Thyroid gland (tissue), 4 donors: Measurements from ENCODE around the gene INSC. TPM values are rescaled to one million over a fixed set of nuclear protein-coding genes. Genes with fewer than 3 reads are reported as not detected.

Experiments used
- DNase-seq, 2 donors: peaks; one replicate each; pipeline ENCODE4 v3.0.0-alpha.2; 2019
- H3K27ac ChIP-seq, 3 donors: fragments of 200-600 bp; sonication (generic); 1 replicate in 2 of 3; 2 replicates in 1 of 3; pipeline ENCODE4 v1.5.1; 2016 to 2019; ENCODE audit warnings: mild to moderate bottlenecking in 1 of 3, moderate library complexity in 1 of 3
- H3K27me3 ChIP-seq: fragments of 200-600 bp; sonication (generic); one replicate; pipeline ENCODE4 v1.5.1; 2019
- H3K36me3 ChIP-seq, 2 donors: fragments of 200-600 bp; sonication (generic); one replicate each; pipeline ENCODE4 v1.5.1; 2016 to 2019
- H3K4me1 ChIP-seq, 2 donors: fragments of 200-600 bp; sonication (generic); one replicate each; pipeline ENCODE4 v1.5.1; 2017 to 2019
- H3K4me3 ChIP-seq, 3 donors: fragments of 200-600 bp; sonication (generic); replicated peaks in 1 of 3; 1 replicate in 2 of 3; 2 replicates in 1 of 3; pipeline ENCODE4 v1.5.1; 2016; ENCODE audit warnings: mild to moderate bottlenecking in 1 of 3
- H3K9me3 ChIP-seq: fragments of 200-600 bp; sonication (generic); one replicate; pipeline ENCODE4 v1.5.1; 2017
- CTCF ChIP-seq, 6 experiments: fragments of 200-600 bp in 3 of 6; fragments of 450-650 bp in 3 of 6; sonication (generic) in 3 of 6; IDR thresholded peaks; one replicate each; pipeline ENCODE4 v1.5.1; 2016 to 2019; ENCODE audit warnings: antibody characterized with exemption in 6 of 6, mild to moderate bottlenecking in 2 of 6, inconsistent platforms in 1 of 6, moderate library complexity in 1 of 6
- POLR2A ChIP-seq, 2 donors: fragments of 450-650 bp; IDR thresholded peaks; one replicate each; pipeline ENCODE4 v1.6.1; 2017; ENCODE audit warnings: antibody characterized with exemption in 2 of 2, mild to moderate bottlenecking in 2 of 2, moderate library complexity in 1 of 2
- WGBS, 2 donors: methylation state at CpG; one replicate each; pipeline ENCODE4 v1.1.5; 2017; 5-methylcytosine and 5-hydroxymethylcytosine counted together
- intact Hi-C: fragments of 100-400 bp; cut with DNase I; formaldehyde crosslinking; loops from one replicate; pipeline ENCODE4 v1.15.1; 2023
- total RNA-seq, 4 donors: library from RNA; depleted of rRNA; stranded (reverse); fragments of >200 nt; gene quantifications; one replicate each; pipeline ENCODE4 v1.2.3, GENCODE V29; 2016

INSC gene
- total RNA-seq, 4 donors from 2014 or later: 0.38 to 1.2 (median 0.54) TPM; not detected in 1

- Histone ChIP-seq H3K36me3 (no peaks in the 10 kb centered on the region), H3K27ac (no peak overlapping the region), H3K4me1 (no peaks in the 10 kb centered on the region), H3K27me3 (no peaks in the 10 kb centered on the region), H3K9me3 (no peaks in the 10 kb centered on the region), H3K4me3 (no peak overlapping the region)
- 89 to 93% methylated on average over 2 of the region's 2 CpGs for WGBS, 2 donors
- intact Hi-C loops: loop anchor here (5.0 kb wide), 1 partner anchor 99 kb away; no protein-coding TSS in a partner anchor
- DNase-seq: no peak
- no peak for TF ChIP-seq CTCF (IDR thresholded peaks at IDR 0.05)
- no peak for TF ChIP-seq POLR2A (IDR thresholded peaks at IDR 0.05)
Observed at GRCh38 chr11:15108592-15109130, 6.1 kb upstream of the INSC start.

- no peaks in the 10 kb centered on the region for H3K27me3 ChIP-seq
- TF ChIP-seq POLR2A (IDR thresholded peaks at IDR 0.05) (no peak), CTCF (IDR thresholded peaks at IDR 0.05) (no peak)
- H3K36me3 ChIP-seq: no peaks in the 10 kb centered on the region
- no peak for DNase-seq
- intact Hi-C loops: loop anchor here (5.0 kb wide), 1 partner anchor 98 kb away; no protein-coding TSS in a partner anchor
- H3K4me1 ChIP-seq: peaks cover 0 to 4% of the 10 kb centered on the region in 2 donors
- H3K9me3 ChIP-seq: no peaks in the 10 kb centered on the region
- H3K4me3 ChIP-seq: no peak overlapping the region
- 91 to 96% methylated on average over 2 of the region's 2 CpGs for WGBS, 2 donors
- no peak overlapping the region for H3K27ac ChIP-seq
Observed at GRCh38 chr11:15109602-15110001, 5.1 kb upstream of the INSC start.

DNA sequence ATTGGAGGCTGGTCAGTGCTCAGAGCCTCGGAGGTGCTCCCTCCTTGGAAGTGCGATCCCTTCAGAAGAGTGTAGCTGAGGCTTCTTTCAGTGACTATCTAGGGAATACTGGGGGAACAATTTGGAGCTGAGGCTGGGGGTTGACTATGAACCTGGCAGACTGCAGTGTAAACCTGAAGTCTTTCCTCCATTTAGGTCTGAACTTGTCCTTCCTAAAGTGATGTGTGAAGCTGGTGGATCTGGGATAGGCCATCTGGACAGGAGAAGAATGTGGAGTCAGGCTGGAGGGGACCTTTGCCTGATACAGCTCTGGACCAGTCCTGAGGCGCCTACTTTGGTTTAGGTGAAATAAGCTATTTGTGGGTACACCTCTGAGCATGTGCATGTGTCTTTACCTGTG is 3.5 kb upstream of the INSC start:
- TF ChIP-seq CTCF (IDR thresholded peaks at IDR 0.05): no peak

GRCh38 chr11:15112131-15112541 is 2.6 kb upstream of the INSC start:
- intact Hi-C loops: no loop called here
- no peaks in the 10 kb centered on the region for H3K27me3 ChIP-seq
- no peaks in the 10 kb centered on the region for H3K36me3 ChIP-seq
- peaks cover 0 to 4% of the 10 kb centered on the region in 2 donors for H3K4me1 ChIP-seq
- H3K27ac ChIP-seq: no peak overlapping the region
- WGBS, 2 donors: 77 to 82% methylated on average over 8 of the region's 8 CpGs
- H3K4me3 ChIP-seq: no peak overlapping the region
- DNase-seq: no peak
- TF ChIP-seq POLR2A (IDR thresholded peaks at IDR 0.05) (no peak), CTCF (IDR thresholded peaks at IDR 0.05) (no peak)
- H3K9me3 ChIP-seq: no peaks in the 10 kb centered on the region

More for the DNA sequence above, 3.5 kb upstream of the INSC start:
- Histone ChIP-seq H3K27me3 (no peaks in the 10 kb centered on the region), H3K9me3 (no peaks in the 10 kb centered on the region), H3K36me3 (no peaks in the 10 kb centered on the region), H3K27ac (no peak overlapping the region), H3K4me1 (peaks cover 0 to 4% of the 10 kb centered on the region in 2 donors), H3K4me3 (no peak overlapping the region)
- intact Hi-C loops: no loop called here
- no peak for DNase-seq
- 85 to 93% methylated on average over 3 of the region's 3 CpGs for WGBS, 2 donors

GRCh38 chr11:15113381-15113780 is 1.3 kb upstream of the INSC start:
- TF ChIP-seq POLR2A (IDR thresholded peaks at IDR 0.05): no peak
- TF ChIP-seq CTCF (IDR thresholded peaks at IDR 0.05): no peak
- Histone ChIP-seq H3K27me3 (no peaks in the 10 kb centered on the region), H3K4me3 (no peak overlapping the region), H3K4me1 (peaks cover 0 to 4% of the 10 kb centered on the region in 2 donors), H3K36me3 (no peaks in the 10 kb centered on the region), H3K9me3 (no peaks in the 10 kb centered on the region), H3K27ac (no peak overlapping the region)
- 74 to 86% methylated on average over 4 to 5 of the region's 5 CpGs for WGBS, 2 donors
- peak; percentile 17 to 24 for DNase-seq
- intact Hi-C loops: no loop called here
